Ovary (tissue), 9 donors: ENCODE results near the gene PIK3R5. TPM values are rescaled to one million over a fixed set of nuclear protein-coding genes. Genes with fewer than 3 reads are reported as not detected.

ENCODE experiments used
- DNase-seq, 5 donors: peaks; one replicate each; pipeline ENCODE4 v3.0.0-alpha.2; 2019 to 2020
- H3K27ac ChIP-seq, 2 donors: fragments of 200-600 bp; one replicate each; pipeline versions ENCODE4 v1.5.1 to v1.8.0; 2019 to 2022
- H3K27me3 ChIP-seq: fragments of 200-600 bp; one replicate; pipeline ENCODE4 v1.8.0; 2022
- H3K36me3 ChIP-seq: fragments of 200-600 bp; sonication (generic); one replicate; pipeline ENCODE4 v1.5.1; 2019
- H3K4me1 ChIP-seq: one replicate; pipeline ENCODE4 v1.8.1; 2013; ENCODE audit warnings: mild to moderate bottlenecking, moderate library complexity; ENCODE audit not compliant: insufficient read depth
- H3K4me3 ChIP-seq: fragments of 200-600 bp; sonication (generic); one replicate; pipeline ENCODE4 v1.5.1; 2017
- H3K9me3 ChIP-seq, 2 donors: fragments of 200-600 bp in 1 of 2; sonication (generic) in 1 of 2; one replicate each; pipeline versions ENCODE4 v1.5.1 to v1.8.1; 2013 to 2019; ENCODE audit warnings: mild to moderate bottlenecking in 1 of 2, moderate library complexity in 1 of 2
- CTCF ChIP-seq, 3 donors: fragments of 450-650 bp in 2 of 3; fragments of 200-600 bp in 1 of 3; IDR thresholded peaks; one replicate each; pipeline versions ENCODE4 v1.5.1 to v1.8.0; 2016 to 2022; ENCODE audit warnings: antibody characterized with exemption in 3 of 3, mild to moderate bottlenecking in 1 of 3
- EP300 ChIP-seq: sonication (generic); formaldehyde crosslinking; IDR thresholded peaks from one replicate; pipeline ENCODE4 v1.6.1; 2017; ENCODE audit warnings: antibody characterized with exemption
- POLR2A ChIP-seq: fragments of 450-650 bp; IDR thresholded peaks from one replicate; pipeline ENCODE4 v1.6.1; 2017; ENCODE audit warnings: antibody characterized with exemption, mild to moderate bottlenecking, moderate library complexity
- WGBS, 3 donors: extraction: QIAGEN DNeasy Blood & Tissue Kit in 1 of 3; methylation state at CpG; one replicate each; pipeline versions ENCODE4 v1.1.5 to v1.1.7; 2013 to 2017; 5-methylcytosine and 5-hydroxymethylcytosine counted together
- intact Hi-C, 4 donors: fragments of 100-400 bp; cut with DNase I; formaldehyde crosslinking; loops; one replicate each; pipeline versions ENCODE4 v1.11.0 to v1.15.1; 2022 to 2023
- polyA plus RNA-seq, 2 donors: library from polyadenylated mRNA; stranded (reverse); fragments of 200-250 nt in 1 of 2; fragments of 350-450 nt in 1 of 2; fragmentation: Illumina TruSeq in 1 of 2; extraction: RNeasy Lipid Tissue Mini Kit (QIAGEN cat#74804) in 1 of 2; gene quantifications; one replicate each; pipeline ENCODE4 v1.2.3, GENCODE V29; 2013 to 2014
- total RNA-seq, 7 donors: library from RNA; depleted of rRNA in 2 of 7; stranded (reverse); fragments of >200 nt in 2 of 7; fragmentation: NEBNext Ultra II Directional in 3 of 7; extraction: Animal tissue kit (Norgen Biotek cat#: 25700) in 3 of 7; gene quantifications; one replicate each; pipeline versions ENCODE4 v1.1.0 to v1.2.4, GENCODE V29; 2016 to 2023
- donor health status: DM: no; HTN: no; CAD: no; lungs with moderate emphysema.
- donor health status: DM: no; HTN: no; CAD: no.
- donor health status: Bipolar disorder and iron deficiency.
- donor health status: DM: yes; HTN: yes; CAD: no.
- donor health status: DM: no; HTN: no; CAD: no.
- donor health status: DM: yes; HTN: yes; CAD: no.

Gene PIK3R5
- total and polyA plus RNA-seq, 9 donors, result 0.86 to 8.9 (median 3.7) TPM

- 63 to 77% (median 72%) methylated on average over 2 of the region's 2 CpGs for WGBS, 3 donors
- DNase-seq, result no peak
- H3K4me1 ChIP-seq, result no peaks in the 10 kb centered on the region
- no peak overlapping the region for H3K4me3 ChIP-seq
- no peaks in the 10 kb centered on the region for H3K27me3 ChIP-seq
- H3K27ac ChIP-seq, result no peak overlapping the region
- H3K9me3 ChIP-seq, result no peaks in the 10 kb centered on the region
- intact Hi-C loops, result no loop called here
- H3K36me3 ChIP-seq, result no peaks in the 10 kb centered on the region
- no peak for TF ChIP-seq EP300
- no peak for TF ChIP-seq CTCF (IDR thresholded peaks at IDR 0.05)
- TF ChIP-seq POLR2A, result no peak
Measured at GRCh38 chr17:8981443-8981842, 15.9 kb upstream of the PIK3R5 start.

DNA sequence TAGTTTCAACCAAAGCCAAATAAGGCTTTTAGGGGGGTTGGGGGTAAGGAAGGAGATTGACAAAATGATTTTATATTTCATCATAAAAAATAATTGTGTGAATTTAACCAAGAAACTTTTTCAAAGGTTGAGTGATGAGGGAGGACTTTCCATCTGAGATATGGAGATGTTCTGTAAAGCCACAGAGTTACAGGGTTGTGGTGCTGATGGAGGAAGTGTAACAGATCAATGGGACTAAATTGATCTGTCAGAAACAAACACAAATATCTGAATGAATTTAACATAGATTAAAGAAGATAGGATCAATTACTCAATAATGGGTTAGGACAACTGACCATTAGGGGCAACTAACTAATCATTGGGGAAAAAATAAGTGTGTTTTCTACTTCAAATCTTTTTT lies 14.2 kb upstream of the PIK3R5 start:
- Histone ChIP-seq H3K4me3 (no peak overlapping the region), H3K27me3 (no peaks in the 10 kb centered on the region), H3K9me3 (no peaks in the 10 kb centered on the region), H3K27ac (no peak overlapping the region), H3K36me3 (no peaks in the 10 kb centered on the region), H3K4me1 (no peaks in the 10 kb centered on the region)
- intact Hi-C loops, result no loop called here
- TF ChIP-seq CTCF (IDR thresholded peaks at IDR 0.05) (no peak), POLR2A (no peak), EP300 (no peak)
- no peak for DNase-seq

DNA sequence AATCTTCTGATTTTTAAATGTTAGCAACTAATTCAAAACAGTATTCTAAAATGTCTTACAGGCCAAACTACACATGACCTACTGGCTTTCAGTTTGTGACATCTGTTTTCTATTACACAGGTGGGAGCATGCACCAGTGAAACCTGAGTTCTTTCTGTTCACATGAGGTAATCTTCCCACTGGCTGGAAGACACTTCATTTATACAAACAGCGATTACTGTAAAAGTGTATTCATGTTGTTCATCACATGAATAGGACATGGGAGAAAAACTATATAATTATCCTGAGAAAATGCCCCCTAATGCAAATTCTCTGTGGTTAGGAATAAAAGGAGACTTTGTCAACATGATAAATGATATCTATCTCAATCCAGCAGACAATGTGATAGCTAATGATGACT lies 11.1 kb upstream of the PIK3R5 start:
- TF ChIP-seq EP300, result no peak
- no peak for TF ChIP-seq POLR2A
- TF ChIP-seq CTCF (IDR thresholded peaks at IDR 0.05), result no peak
- no peak for DNase-seq
- Histone ChIP-seq H3K27me3 (no peaks in the 10 kb centered on the region), H3K4me3 (no peak overlapping the region), H3K4me1 (no peaks in the 10 kb centered on the region), H3K9me3 (no peaks in the 10 kb centered on the region), H3K36me3 (no peaks in the 10 kb centered on the region), H3K27ac (no peak overlapping the region)
- WGBS, 3 donors, result 79 to 89% (median 80%) methylated on average over 1 of the region's 1 CpG
- intact Hi-C loops, result no loop called here

DNA sequence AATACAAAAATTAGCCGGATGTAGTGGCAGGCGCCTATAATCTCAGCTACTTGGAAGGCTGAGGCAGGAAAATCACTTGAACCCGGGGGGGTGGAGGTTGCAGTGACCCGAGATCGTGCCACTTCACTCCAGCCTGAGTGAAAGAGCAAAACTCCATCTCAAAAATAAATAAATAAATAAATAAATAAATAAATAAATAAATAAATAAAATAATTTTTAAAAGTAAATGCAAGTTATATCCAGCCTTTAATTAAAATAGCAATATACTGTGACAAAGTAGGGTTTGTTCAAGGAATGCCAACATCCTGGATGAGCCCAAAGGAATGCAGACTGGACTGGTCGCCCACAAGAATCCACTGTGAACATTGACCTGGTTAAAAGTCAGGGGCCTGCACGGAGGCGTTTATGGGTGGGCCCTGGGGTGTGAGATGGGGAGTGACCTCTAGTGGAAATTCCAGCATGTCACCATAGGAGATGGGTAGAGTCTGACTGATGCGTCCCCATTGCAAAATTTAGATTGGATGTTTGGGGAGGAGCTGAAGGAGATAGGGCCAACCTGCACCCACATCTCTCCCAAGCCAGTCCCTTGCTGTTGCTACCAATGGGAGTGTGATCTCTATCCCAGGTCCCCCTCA lies 9.7 kb upstream of the PIK3R5 start:
- H3K36me3 ChIP-seq, result no peaks in the 10 kb centered on the region
- H3K4me3 ChIP-seq, result no peak overlapping the region
- H3K9me3 ChIP-seq, result no peaks in the 10 kb centered on the region
- TF ChIP-seq CTCF (IDR thresholded peaks at IDR 0.05) (no peak), POLR2A (no peak), EP300 (no peak)
- no peak for DNase-seq
- no peak overlapping the region for H3K27ac ChIP-seq
- H3K27me3 ChIP-seq, result no peaks in the 10 kb centered on the region
- 85 to 91% (median 90%) methylated on average over 9 of the region's 9 CpGs for WGBS, 3 donors
- intact Hi-C loops, result no loop called here
- H3K4me1 ChIP-seq, result no peaks in the 10 kb centered on the region
